Measurements from ENCODE around the gene AKT2. TPM values are rescaled to one million over a fixed set of nuclear protein-coding genes. Genes with fewer than 3 reads are reported as not detected.

The AKT2 gene
- total RNA-seq, 1 donor from 2014 or later, result 127 TPM

DNA sequence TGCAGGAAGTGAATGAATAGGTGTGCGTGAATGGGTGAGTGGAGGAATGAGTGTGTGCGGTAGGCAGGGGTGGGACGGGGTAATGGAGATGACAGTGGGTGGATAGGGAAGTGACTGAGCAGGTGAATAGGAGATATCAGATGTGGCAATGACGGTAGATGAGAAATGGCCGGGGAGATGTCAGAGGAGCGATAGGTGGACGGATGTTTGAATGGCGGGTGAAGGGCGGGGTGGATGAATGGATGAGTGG, 68.4 kb downstream of the AKT2 start:
- Histone ChIP-seq H3K4me1 (ENCODE audit: insufficient read depth, low read length) (peaks cover 12% of the 10 kb centered on the region), H3K79me2 (ENCODE audit: insufficient read depth, low read length) (no peaks in the 10 kb centered on the region), H4K20me1 (ENCODE audit: insufficient read depth, low read length) (peaks cover 5% of the 10 kb centered on the region), H3K36me3 (ENCODE audit: insufficient read depth, low read length) (no peaks in the 10 kb centered on the region), H2AFZ (ENCODE audit: low read depth, low read length) (no peak overlapping the region), H3K4me3 (ENCODE audit: insufficient read depth, low read depth, low read length) (no peak overlapping the region), H3K27me3 (ENCODE audit: insufficient read depth, low read length) (peaks cover 18% of the 10 kb centered on the region), H3K4me2 (ENCODE audit: low read length) (no peak overlapping the region), H3K27ac (ENCODE audit: low read depth, low read length) (no peak overlapping the region), H3K9ac (ENCODE audit: low read length) (no peak overlapping the region), H3K9me3 (ENCODE audit: insufficient read depth, low read depth, low read length) (no peaks in the 10 kb centered on the region)
- peaks cover 18% of the 10 kb centered on the region for H3K27me3 Mint-ChIP-seq (ENCODE audit: low read depth, unreplicated experiment)
- TF ChIP-seq EZH2 (IDR thresholded peaks at IDR 0.05; ENCODE audit: insufficient read depth, low read length), result no peak
- no peak for TF ChIP-seq CTCF (IDR thresholded peaks at IDR 0.05; ENCODE audit: insufficient read depth, low read depth, low read length)
- peak overlapping the region; percentile 5 for H3K27ac Mint-ChIP-seq (ENCODE audit: unreplicated experiment)
- H3K4me3 Mint-ChIP-seq (ENCODE audit: unreplicated experiment), result no peak overlapping the region
- H3K9me3 Mint-ChIP-seq (ENCODE audit: unreplicated experiment), result no peaks in the 10 kb centered on the region
- DNase-seq (ENCODE audit: low read depth), result no peak
- H3K36me3 Mint-ChIP-seq (ENCODE audit: low read depth, unreplicated experiment), result peaks cover 5% of the 10 kb centered on the region
- no peak for FAIRE-seq
- H3K4me1 Mint-ChIP-seq (ENCODE audit: low read depth, unreplicated experiment), result peaks cover 12% of the 10 kb centered on the region

DNA sequence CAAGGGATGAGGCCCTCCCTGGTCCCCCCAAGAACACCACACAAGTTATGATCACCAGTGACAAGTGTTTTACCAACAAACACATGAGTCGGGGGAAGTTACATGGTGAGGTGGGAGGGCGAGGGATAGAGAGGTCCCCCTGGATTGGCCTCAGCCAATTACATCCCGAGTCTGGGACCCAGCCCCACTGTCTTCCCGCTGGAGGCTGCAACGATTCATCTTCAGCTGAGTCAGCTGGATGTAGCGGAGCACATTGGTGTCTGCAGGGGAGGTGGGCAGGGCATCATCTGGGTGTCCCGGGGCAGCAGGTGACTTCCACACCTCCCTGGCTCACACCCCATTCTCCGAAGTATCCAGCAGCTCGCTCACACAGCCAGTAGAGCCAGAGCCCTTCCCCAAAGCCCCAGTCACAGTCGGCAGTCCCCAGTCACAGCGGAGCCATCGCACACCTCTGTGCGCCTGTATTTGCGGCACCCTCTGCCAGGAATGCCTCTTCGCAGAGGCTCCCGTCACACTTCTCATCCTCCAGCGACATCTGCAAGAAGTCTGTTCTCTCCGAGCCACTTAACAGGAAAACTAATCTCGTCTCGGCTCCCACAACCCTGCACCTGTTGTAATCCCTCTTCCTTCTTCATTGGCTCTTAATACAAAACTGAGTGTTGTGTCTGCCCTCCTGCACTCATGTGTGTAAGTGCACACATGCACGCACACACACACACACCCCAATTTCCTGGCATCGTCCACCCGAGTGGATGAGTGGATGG, 69.0 kb downstream of the AKT2 start:
- peaks cover 5% of the 10 kb centered on the region for H3K36me3 Mint-ChIP-seq (ENCODE audit: low read depth, unreplicated experiment)
- TF ChIP-seq EZH2 (IDR thresholded peaks at IDR 0.05; ENCODE audit: insufficient read depth, low read length), result no peak
- TF ChIP-seq CTCF (IDR thresholded peaks at IDR 0.05; ENCODE audit: insufficient read depth, low read depth, low read length), result no peak
- peaks cover 18% of the 10 kb centered on the region for H3K27me3 Mint-ChIP-seq (ENCODE audit: low read depth, unreplicated experiment)

GRCh38 chr19:40214936-40215335, 70.2 kb downstream of the AKT2 start:
- no peak for TF ChIP-seq CTCF (IDR thresholded peaks at IDR 0.05; ENCODE audit: insufficient read depth, low read depth, low read length)
- no peak for TF ChIP-seq EZH2 (IDR thresholded peaks at IDR 0.05; ENCODE audit: insufficient read depth, low read length)
- Histone ChIP-seq H3K79me2 (ENCODE audit: insufficient read depth, low read length) (no peaks in the 10 kb centered on the region), H3K36me3 (ENCODE audit: insufficient read depth, low read length) (peaks cover 2% of the 10 kb centered on the region), H3K4me3 (ENCODE audit: insufficient read depth, low read depth, low read length) (no peak overlapping the region), H3K4me1 (ENCODE audit: insufficient read depth, low read length) (peaks cover 7% of the 10 kb centered on the region), H3K4me2 (ENCODE audit: low read length) (no peak overlapping the region), H3K9me3 (ENCODE audit: insufficient read depth, low read depth, low read length) (no peaks in the 10 kb centered on the region), H4K20me1 (ENCODE audit: insufficient read depth, low read length) (peaks cover 5% of the 10 kb centered on the region), H3K9ac (ENCODE audit: low read length) (no peak overlapping the region), H3K27me3 (ENCODE audit: insufficient read depth, low read length) (peaks cover 18% of the 10 kb centered on the region), H2AFZ (ENCODE audit: low read depth, low read length) (no peak overlapping the region), H3K27ac (ENCODE audit: low read depth, low read length) (no peak overlapping the region)
- Mint-ChIP-seq H3K9me3 (ENCODE audit: unreplicated experiment) (peaks cover 2% of the 10 kb centered on the region), H3K4me3 (ENCODE audit: unreplicated experiment) (no peak overlapping the region), H3K4me1 (ENCODE audit: low read depth, unreplicated experiment) (peaks cover 8% of the 10 kb centered on the region), H3K27ac (ENCODE audit: unreplicated experiment) (no peak overlapping the region), H3K27me3 (ENCODE audit: low read depth, unreplicated experiment) (peaks cover 18% of the 10 kb centered on the region), H3K36me3 (ENCODE audit: low read depth, unreplicated experiment) (peaks cover 5% of the 10 kb centered on the region)
- DNase-seq (ENCODE audit: low read depth) (no peak), FAIRE-seq (no peak)

More for the DNA sequence above, 69.0 kb downstream of the AKT2 start:
- H3K4me1 Mint-ChIP-seq (ENCODE audit: low read depth, unreplicated experiment), result peaks cover 12% of the 10 kb centered on the region
- Histone ChIP-seq H3K27me3 (ENCODE audit: insufficient read depth, low read length) (peaks cover 18% of the 10 kb centered on the region), H3K4me2 (ENCODE audit: low read length) (no peak overlapping the region), H3K79me2 (ENCODE audit: insufficient read depth, low read length) (no peaks in the 10 kb centered on the region), H3K9ac (ENCODE audit: low read length) (no peak overlapping the region), H3K36me3 (ENCODE audit: insufficient read depth, low read length) (no peaks in the 10 kb centered on the region), H4K20me1 (ENCODE audit: insufficient read depth, low read length) (peaks cover 5% of the 10 kb centered on the region), H3K27ac (ENCODE audit: low read depth, low read length) (no peak overlapping the region), H3K4me1 (ENCODE audit: insufficient read depth, low read length) (peaks cover 12% of the 10 kb centered on the region), H2AFZ (ENCODE audit: low read depth, low read length) (no peak overlapping the region), H3K9me3 (ENCODE audit: insufficient read depth, low read depth, low read length) (no peaks in the 10 kb centered on the region), H3K4me3 (ENCODE audit: insufficient read depth, low read depth, low read length) (no peak overlapping the region)
- H3K9me3 Mint-ChIP-seq (ENCODE audit: unreplicated experiment), result no peaks in the 10 kb centered on the region
- peak overlapping the region; percentile 5 for H3K27ac Mint-ChIP-seq (ENCODE audit: unreplicated experiment)
- DNase-seq (ENCODE audit: low read depth) (no peak), FAIRE-seq (no peak)
- peak overlapping the region; percentile 11 for H3K4me3 Mint-ChIP-seq (ENCODE audit: unreplicated experiment)
